A549 treated with CORT108297 at 1 μM for 4 hours (cell line): ENCODE measurements around the gene STXBP2. TPM values are rescaled to one million over a fixed set of nuclear protein-coding genes. Genes with fewer than 3 reads are reported as not detected.

Experiments used
- total RNA-seq: library from RNA; stranded (reverse); fragments of 200-300 nt; extraction: Qiagen RNA extraction; gene quantifications from 5 replicates; pipeline ENCODE4 v1.2.3, GENCODE V29; 2022

STXBP2 gene
- 32.2 to 44.6 TPM (median 42.6 TPM) in 5 replicates for total RNA-seq

GRCh38 chr19:7636691-7637373, at the start of gene STXBP2:
STXBP2 (plus strand) TSS chr19:7637110; CDS start chr19:7637150, 40 bp downstream.

GRCh38 chr19:7595466-7596133, 41.3 kb upstream of the STXBP2 start, which contains the start of gene CAMSAP3:
CAMSAP3 (plus strand) TSS chr19:7595863; CDS start chr19:7596003, 140 bp downstream.

GRCh38 chr19:7629347-7630054, 7.4 kb upstream of the STXBP2 start, which contains the start of the genes PET100 and XAB2:
PET100 (plus strand) TSS chr19:7629793; CDS start chr19:7629834, 41 bp downstream.
XAB2 (minus strand) TSS chr19:7629545; CDS start chr19:7629527, 18 bp downstream.

GRCh38 chr19:7633698-7634097, 3.2 kb upstream of the STXBP2 start, which contains the start of gene PCP2:
PCP2 (minus strand) TSS chr19:7633719; CDS start chr19:7633457, 262 bp downstream.

GRCh38 chr19:7668842-7669241, 31.9 kb downstream of the STXBP2 start, which contains the start of gene RETN:
RETN (plus strand) TSS chr19:7669049; CDS start chr19:7669327, 278 bp downstream.

GRCh38 chr19:7676854-7677253, 39.9 kb downstream of the STXBP2 start, which contains the start of gene MCEMP1:
MCEMP1 (plus strand) TSS chr19:7677090; CDS start chr19:7677121, 31 bp downstream.

GRCh38 chr19:7680606-7681339, 43.9 kb downstream of the STXBP2 start, which contains the start of gene TRAPPC5:
TRAPPC5 (plus strand) TSS chr19:7680833; CDS start chr19:7682254, 1,421 bp downstream.

Other genes with a start within 250 kb of the STXBP2 start
- 1.3 to 2.6 TPM (median 2.1 TPM) in 5 replicates for gene PEX11G, start 148.1 kb upstream of the STXBP2 start, total RNA-seq
- gene ZNF358, start 121.0 kb upstream of the STXBP2 start, total RNA-seq, result 17.1 to 19.2 TPM (median 18.1 TPM) in 5 replicates
- gene MCOLN1, start 114.5 kb upstream of the STXBP2 start, total RNA-seq, result 9.7 to 13.4 TPM (median 12.8 TPM) in 5 replicates
- 27.9 to 37.9 TPM (median 34.0 TPM) in 5 replicates for gene PNPLA6, start 101.4 kb upstream of the STXBP2 start, total RNA-seq
- 3.1 to 5.6 TPM (median 4.4 TPM) in 5 replicates for gene CAMSAP3, start 41.2 kb upstream of the STXBP2 start, total RNA-seq
- gene XAB2, start 7.6 kb upstream of the STXBP2 start, total RNA-seq, result 21.3 to 29.6 TPM (median 29.3 TPM) in 5 replicates
- gene PET100, start 7.3 kb upstream of the STXBP2 start, total RNA-seq, result 51.2 to 68.8 TPM (median 52.9 TPM) in 5 replicates
- 0.22 to 0.26 TPM in 2 of 5 replicates, not detected in the others for gene PCP2, start 3.4 kb upstream of the STXBP2 start, total RNA-seq
- not detected in 5 replicates for gene RETN, start 31.9 kb downstream of the STXBP2 start, total RNA-seq
- gene MCEMP1, start 40.0 kb downstream of the STXBP2 start, total RNA-seq, result not detected in 5 replicates
- 43.7 to 109 TPM (median 104 TPM) in 5 replicates for gene TRAPPC5, start 43.7 kb downstream of the STXBP2 start, total RNA-seq
- gene FCER2, start 65.0 kb downstream of the STXBP2 start, total RNA-seq, result not detected in 5 replicates
- not detected in 5 replicates for gene CLEC4G, start 95.0 kb downstream of the STXBP2 start, total RNA-seq
- not detected in 5 replicates for gene CD209, start 110.4 kb downstream of the STXBP2 start, total RNA-seq
- not detected in 5 replicates for gene CLEC4M, start 126.1 kb downstream of the STXBP2 start, total RNA-seq
- 1.2 to 2.1 TPM (median 1.6 TPM) in 5 replicates for gene EVI5L, start 193.1 kb downstream of the STXBP2 start, total RNA-seq
- 0.22 to 0.48 TPM (median 0.37 TPM) in 5 replicates for gene PRR36, start 237.3 kb downstream of the STXBP2 start, total RNA-seq